GM19238 (cell line): ENCODE data around the gene AAMP.

Experiments
- DNase-seq: peaks from one replicate; pipeline ENCODE4 v3.0.0; 2011; ENCODE audit warnings: low spot score; ENCODE audit not compliant: insufficient read length

The AAMP gene

GRCh38 chr2:218294430-218295022 lies 24.6 kb upstream of the AAMP start:
- DNase-seq, result no peak

DNA sequence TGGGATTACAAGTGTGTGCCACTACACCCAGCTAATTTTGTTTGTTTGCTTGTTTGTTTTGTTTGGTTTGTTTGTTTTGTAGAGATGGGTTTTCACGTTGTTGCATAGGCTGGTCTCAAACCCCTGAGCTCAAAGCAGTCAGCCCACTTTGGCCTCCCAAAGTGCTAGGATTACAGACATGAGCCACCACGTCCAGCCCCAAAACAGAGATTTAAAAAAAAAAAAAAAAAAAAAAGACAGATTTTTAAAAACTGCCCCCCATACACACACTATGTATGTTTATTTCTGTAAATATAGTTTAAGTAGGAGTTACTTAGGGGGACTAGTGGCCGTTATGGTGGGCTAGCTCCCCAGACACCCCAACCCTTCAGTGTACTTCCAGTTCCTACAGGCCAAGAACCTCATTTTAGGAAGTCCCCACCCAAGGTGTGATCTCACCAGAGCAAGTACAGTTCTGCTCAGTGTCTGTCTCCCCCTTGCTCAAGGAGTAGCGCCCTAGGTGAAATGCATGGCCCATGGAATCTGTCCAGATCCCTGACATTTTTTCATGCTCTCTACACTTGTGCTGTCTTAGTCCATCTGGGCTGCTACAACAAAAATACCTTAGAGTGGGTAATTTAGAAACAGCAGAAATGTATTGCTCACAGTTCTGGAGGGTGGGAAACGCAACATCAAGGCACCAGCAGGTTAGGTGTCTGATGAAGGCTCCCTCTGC lies 23.9 kb upstream of the AAMP start:
- no peak for DNase-seq

- peak; percentile 88 for DNase-seq
These were observed 22.4 kb upstream of the AAMP start, which contains the start of gene TMBIM1 for GRCh38 chr2:218292048-218293014. TSS of gene TMBIM1 (minus strand) at chr2:218292503. CDS start at chr2:218282141, 10,362 bp downstream.

DNA sequence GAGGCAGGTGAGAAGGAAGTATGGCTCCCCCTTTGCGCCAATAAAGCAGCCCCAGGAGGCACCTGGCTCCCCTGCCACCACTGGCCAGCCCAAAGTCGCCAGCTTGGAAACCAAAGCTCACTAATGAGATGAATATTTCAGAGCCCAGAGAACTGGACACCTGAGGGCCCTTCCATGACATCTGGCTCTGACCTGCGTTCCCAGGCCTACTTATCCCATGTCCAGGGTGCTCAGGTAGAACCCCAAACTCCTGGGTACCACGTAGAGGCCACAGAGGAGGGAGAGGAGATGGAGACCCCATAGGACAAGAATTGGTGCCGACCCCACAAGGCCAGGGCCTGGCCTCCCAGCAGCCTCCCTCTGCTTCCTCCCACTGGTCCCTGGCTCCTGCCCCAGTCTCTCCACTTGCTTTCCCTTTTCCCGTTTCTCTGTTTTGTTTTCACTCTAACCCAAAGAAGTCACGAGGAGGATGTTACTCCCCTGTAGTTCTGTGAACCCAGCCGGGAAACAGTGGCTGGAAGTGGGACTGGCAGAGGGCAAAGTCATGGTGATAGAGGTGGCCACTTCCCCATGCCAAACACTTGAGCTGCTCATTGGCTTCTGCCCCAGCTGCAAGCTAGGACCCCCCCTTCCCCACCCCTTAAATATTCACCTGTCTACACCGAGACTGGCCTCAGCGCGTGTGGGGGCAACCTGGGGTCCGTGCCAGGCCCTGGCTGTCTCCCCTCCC lies 21.5 kb upstream of the AAMP start:
- no peak for DNase-seq

GRCh38 chr2:218290316-218291261 lies 20.7 kb upstream of the AAMP start:
- DNase-seq, result peak; percentile 79

GRCh38 chr2:218289639-218290315 lies 19.8 kb upstream of the AAMP start:
- no peak for DNase-seq

DNA sequence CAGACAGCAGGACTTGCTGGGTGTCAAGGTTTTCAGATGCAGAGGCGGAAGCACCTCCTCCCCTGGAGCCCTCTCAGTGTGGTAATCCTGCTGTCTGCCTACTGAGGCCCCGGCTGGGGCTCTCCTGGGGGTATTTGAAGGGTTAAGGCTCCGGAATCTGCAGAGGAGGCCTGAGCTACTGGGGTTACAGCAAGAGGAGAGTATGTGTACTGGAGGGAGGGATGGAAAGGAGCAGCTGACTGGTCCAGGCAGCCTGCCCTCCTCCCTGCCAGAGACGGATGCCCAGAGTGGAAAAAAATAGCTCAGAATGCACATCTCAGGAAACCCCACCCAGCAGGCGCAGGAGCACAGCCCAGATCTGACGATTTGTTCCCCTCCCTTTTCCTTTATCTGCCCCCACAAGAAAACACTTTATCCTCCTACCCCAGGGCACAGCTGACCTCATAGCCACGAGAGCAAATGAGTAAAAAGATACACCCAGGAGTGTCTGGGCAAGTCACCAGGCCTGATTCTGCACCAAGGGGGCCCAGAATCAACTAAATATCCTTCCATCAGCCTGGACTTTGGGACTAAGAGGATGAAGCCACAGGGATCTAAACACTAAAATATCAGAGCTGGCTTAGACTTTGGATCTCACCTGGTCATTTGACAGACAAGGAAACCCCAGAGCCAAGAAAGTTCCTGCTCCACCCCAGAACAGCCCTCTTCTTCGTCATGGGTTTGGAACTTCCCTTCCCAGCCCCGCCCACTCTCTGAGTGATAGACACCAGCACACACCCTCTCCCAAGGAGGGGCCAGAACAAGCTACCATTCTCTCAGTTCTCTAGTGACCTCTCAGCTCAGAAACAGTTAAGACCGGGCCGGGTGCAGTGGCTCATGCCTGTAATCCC lies 16.9 kb upstream of the AAMP start:
- DNase-seq, result peak; percentile 82

- no peak for DNase-seq
These were observed 15.7 kb upstream of the AAMP start for GRCh38 chr2:218285604-218286003.

- DNase-seq, result peak; percentile 74
These were observed 14.3 kb upstream of the AAMP start for GRCh38 chr2:218284106-218284811.

DNA sequence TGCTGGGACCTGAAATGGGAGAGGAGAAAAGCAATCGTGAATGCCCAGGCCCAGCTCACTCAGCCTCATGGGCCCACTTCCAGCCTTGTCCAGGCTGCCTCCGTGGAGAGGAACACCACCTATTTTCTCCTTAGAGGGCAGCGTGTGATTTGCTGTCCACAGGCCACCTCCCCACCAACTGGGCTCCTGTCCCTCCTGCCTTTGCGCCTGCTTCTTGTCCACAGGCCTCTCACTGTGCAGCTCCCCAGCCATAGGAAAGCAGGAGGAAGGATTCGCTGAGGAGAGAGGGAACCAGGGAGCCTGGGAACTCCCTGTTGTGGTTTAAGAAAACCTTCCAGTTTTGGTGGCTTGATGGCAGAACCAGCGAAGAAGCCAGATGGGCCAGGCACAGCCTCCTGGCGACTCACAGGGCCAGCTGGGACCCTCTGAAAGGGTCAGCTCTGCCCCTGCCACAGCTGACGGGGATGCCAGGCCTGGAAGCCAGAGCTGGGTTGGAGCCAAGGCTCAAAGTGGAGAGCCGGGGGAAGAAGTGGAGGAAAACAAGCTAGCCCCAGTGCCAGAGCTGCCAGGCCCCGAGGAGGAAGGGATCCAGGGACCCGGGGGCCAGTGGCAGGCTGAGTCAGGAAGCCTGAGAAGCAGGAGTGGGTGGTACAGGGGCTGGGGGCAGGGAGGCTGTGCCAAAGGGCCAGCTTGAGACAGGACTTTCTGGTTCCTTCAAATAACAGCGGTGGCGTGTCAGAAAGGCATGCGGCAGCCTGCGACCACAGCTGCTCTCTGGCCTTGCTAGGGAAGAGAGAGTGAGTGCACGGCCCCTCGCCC lies 12.4 kb upstream of the AAMP start:
- no peak for DNase-seq

GRCh38 chr2:218281449-218281848 lies 11.5 kb upstream of the AAMP start:
- no peak for DNase-seq

GRCh38 chr2:218280260-218280870 lies 10.4 kb upstream of the AAMP start:
- DNase-seq, result no peak

GRCh38 chr2:218278531-218279360 lies 8.8 kb upstream of the AAMP start:
- no peak for DNase-seq

- DNase-seq, result no peak
These were observed 8.0 kb upstream of the AAMP start for GRCh38 chr2:218277921-218278320.

DNA sequence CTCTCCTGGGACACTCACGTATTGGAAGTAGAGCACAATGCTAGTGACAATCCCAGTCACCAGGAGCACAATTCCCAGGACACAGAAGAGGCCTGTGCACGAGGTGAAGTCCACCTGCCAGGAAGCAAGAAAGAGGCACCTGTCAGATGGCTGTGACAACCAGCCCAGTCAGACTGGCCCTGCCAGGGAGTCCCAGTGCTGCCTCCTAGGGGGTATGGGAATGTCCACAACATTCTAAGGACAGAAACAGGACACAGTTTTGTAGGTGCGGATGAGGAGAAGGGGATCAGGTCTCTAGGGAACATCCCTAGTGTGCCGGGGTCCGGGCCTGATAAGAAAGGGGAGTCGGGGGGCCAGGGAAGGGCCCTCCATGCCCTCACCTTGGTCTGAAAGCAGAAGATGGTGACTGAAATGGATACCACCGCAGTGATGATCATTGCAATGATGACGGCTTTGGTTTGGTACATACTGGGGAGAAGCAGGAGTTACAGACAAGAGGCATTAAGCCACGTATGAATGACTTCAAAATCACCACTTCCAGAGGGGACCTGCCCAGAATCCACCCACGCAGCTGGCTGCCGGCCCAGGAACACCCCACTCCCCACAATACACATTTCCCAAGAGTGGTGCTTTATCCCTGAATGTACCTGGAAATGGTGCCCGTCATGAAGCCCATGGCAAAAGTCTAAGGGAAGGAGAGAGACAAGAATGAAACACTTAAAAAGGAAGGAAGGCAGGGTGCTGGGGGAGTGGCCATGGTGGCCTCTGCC lies 7.2 kb upstream of the AAMP start:
- no peak for DNase-seq
